ENCODE results near the gene CALN1. TPM values are rescaled to one million over a fixed set of nuclear protein-coding genes. Genes with fewer than 3 reads are reported as not detected.

CALN1 gene
- total RNA-seq, 2 donors from 2014 or later = 4.3 to 6.9 TPM

DNA sequence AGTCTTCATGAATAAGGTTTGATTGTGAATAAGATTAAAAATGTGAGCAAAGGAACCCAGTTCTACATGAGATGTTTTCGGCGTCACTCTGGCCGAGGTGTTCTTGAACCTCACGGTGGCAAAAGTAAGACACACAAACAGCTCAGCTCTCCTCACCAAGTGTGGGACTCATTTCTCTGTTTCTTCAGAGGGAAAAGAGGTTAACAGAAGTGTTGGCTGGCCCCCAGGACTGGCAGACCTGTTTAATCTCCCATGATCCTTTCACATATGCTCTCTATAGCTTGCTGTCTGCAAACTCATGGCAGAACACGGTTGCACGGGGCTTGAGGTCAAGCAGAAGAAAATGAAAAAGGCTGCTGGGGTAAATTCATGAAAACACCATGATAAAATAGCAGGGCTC is 394.4 kb downstream of the CALN1 start:
- Histone ChIP-seq H3K4me3 (ENCODE audit: low read length) (no peak overlapping the region), H3K27ac (ENCODE audit: low read depth, low read length) (no peak overlapping the region), H3K9me3 (ENCODE audit: control insufficient read depth, low read length) (no peaks in the 10 kb centered on the region), H3K36me3 (ENCODE audit: control insufficient read depth, insufficient read depth, low read length) (no peaks in the 10 kb centered on the region), H3K9ac (ENCODE audit: extremely low read depth, low read length, poor library complexity, severe bottlenecking) (no peak overlapping the region), H3K27me3 (ENCODE audit: control insufficient read depth, insufficient read depth, low read length, poor library complexity, severe bottlenecking) (no peaks in the 10 kb centered on the region), H3K4me1 (ENCODE audit: control insufficient read depth, insufficient read depth, low read length) (no peaks in the 10 kb centered on the region)
- WGBS, 2 experiments (ENCODE audit: insufficient coverage in 1 of 2, insufficient read length in 1 of 2) = 92 to 96% methylated on average over 6 of the region's 6 CpGs
- Mint-ChIP-seq H3K27me3 (ENCODE audit: insufficient read depth) (no peaks in the 10 kb centered on the region), H3K27ac (no peak overlapping the region), H3K36me3 (ENCODE audit: low read depth) (no peaks in the 10 kb centered on the region), H3K4me3 (no peak overlapping the region), H3K4me1 (no peaks in the 10 kb centered on the region), H3K9me3 (no peaks in the 10 kb centered on the region)
- TF ChIP-seq, protein P1, sequence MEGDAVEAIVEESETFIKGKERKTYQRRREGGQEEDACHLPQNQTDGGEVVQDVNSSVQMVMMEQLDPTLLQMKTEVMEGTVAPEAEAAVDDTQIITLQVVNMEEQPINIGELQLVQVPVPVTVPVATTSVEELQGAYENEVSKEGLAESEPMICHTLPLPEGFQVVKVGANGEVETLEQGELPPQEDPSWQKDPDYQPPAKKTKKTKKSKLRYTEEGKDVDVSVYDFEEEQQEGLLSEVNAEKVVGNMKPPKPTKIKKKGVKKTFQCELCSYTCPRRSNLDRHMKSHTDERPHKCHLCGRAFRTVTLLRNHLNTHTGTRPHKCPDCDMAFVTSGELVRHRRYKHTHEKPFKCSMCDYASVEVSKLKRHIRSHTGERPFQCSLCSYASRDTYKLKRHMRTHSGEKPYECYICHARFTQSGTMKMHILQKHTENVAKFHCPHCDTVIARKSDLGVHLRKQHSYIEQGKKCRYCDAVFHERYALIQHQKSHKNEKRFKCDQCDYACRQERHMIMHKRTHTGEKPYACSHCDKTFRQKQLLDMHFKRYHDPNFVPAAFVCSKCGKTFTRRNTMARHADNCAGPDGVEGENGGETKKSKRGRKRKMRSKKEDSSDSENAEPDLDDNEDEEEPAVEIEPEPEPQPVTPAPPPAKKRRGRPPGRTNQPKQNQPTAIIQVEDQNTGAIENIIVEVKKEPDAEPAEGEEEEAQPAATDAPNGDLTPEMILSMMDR (conservative IDR thresholded peaks at IDR 0.05) = no peak
- DNase-seq = no peak

DNA sequence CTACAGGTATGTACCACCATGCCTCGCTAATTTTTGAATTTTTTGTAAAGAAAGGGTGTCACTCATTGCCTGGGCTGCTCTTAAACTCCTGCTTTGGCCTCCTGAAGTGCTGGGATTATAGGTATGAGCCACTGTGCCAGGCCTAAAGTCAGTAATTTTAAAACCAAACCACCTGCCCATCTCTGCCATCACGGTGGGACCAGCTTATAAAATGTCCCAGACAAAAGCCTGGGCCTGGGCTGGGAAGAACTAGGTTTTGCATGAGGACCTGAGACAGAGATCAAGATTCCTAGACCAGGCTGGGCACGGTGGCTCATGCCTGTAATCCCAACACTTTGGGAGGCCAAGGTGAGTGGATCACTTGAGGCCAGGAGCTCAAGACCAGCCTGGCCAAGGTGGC is 395.6 kb downstream of the CALN1 start:
- H3K4me3 ChIP-seq (ENCODE audit: low read length) = no peak overlapping the region
- 89 to 93% methylated on average over 3 of the region's 3 CpGs for WGBS, 2 experiments (ENCODE audit: insufficient coverage in 1 of 2, insufficient read length in 1 of 2)
- no peaks in the 10 kb centered on the region for H3K4me1 ChIP-seq (ENCODE audit: control insufficient read depth, insufficient read depth, low read length)
- no peak overlapping the region for H3K27ac Mint-ChIP-seq
- H3K4me3 Mint-ChIP-seq = no peak overlapping the region
- no peak overlapping the region for H3K9ac ChIP-seq (ENCODE audit: extremely low read depth, low read length, poor library complexity, severe bottlenecking)
- DNase-seq = no peak
- H3K36me3 ChIP-seq (ENCODE audit: control insufficient read depth, insufficient read depth, low read length) = no peaks in the 10 kb centered on the region
- no peak overlapping the region for H3K27ac ChIP-seq (ENCODE audit: low read depth, low read length)
- H3K9me3 Mint-ChIP-seq = no peaks in the 10 kb centered on the region
- no peaks in the 10 kb centered on the region for H3K27me3 ChIP-seq (ENCODE audit: control insufficient read depth, insufficient read depth, low read length, poor library complexity, severe bottlenecking)
- H3K4me1 Mint-ChIP-seq = no peaks in the 10 kb centered on the region
- H3K36me3 Mint-ChIP-seq (ENCODE audit: low read depth) = no peaks in the 10 kb centered on the region
- H3K9me3 ChIP-seq (ENCODE audit: control insufficient read depth, low read length) = no peaks in the 10 kb centered on the region
- H3K27me3 Mint-ChIP-seq (ENCODE audit: insufficient read depth) = no peaks in the 10 kb centered on the region
- TF ChIP-seq, protein P1 (conservative IDR thresholded peaks at IDR 0.05) = no peak

DNA sequence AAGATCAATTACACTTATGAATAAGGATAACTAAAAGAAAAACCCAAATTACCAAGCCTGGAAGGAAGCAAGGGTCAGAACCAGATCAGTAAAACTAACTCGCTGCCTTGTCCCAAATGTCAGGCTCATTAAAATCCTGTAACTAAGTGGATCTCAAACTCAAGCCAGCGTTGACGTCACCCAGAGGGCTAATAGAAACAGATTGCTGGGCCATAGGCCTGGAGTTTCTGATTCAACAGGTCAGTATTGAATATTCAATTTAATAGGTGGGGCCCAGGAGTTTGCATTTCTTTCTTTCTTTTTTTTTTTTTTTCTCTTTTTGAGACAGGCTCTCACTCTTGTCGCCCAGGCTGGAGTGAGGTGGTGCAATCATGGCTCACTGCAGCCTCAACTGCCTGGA is 397.0 kb downstream of the CALN1 start:
- no peak overlapping the region for H3K9ac ChIP-seq (ENCODE audit: extremely low read depth, low read length, poor library complexity, severe bottlenecking)
- no peaks in the 10 kb centered on the region for H3K9me3 Mint-ChIP-seq
- H3K27me3 ChIP-seq (ENCODE audit: control insufficient read depth, insufficient read depth, low read length, poor library complexity, severe bottlenecking) = no peaks in the 10 kb centered on the region
- no peaks in the 10 kb centered on the region for H3K4me1 Mint-ChIP-seq
- no peaks in the 10 kb centered on the region for H3K4me1 ChIP-seq (ENCODE audit: control insufficient read depth, insufficient read depth, low read length)
- TF ChIP-seq, protein P1 (conservative IDR thresholded peaks at IDR 0.05) = no peak
- no peaks in the 10 kb centered on the region for H3K36me3 Mint-ChIP-seq (ENCODE audit: low read depth)
- H3K4me3 Mint-ChIP-seq = no peak overlapping the region
- 94 to 96% methylated on average over 4 of the region's 4 CpGs for WGBS, 2 experiments (ENCODE audit: insufficient coverage in 1 of 2, insufficient read length in 1 of 2)
- no peak overlapping the region for H3K27ac Mint-ChIP-seq
- H3K27me3 Mint-ChIP-seq (ENCODE audit: insufficient read depth) = no peaks in the 10 kb centered on the region
- H3K27ac ChIP-seq (ENCODE audit: low read depth, low read length) = no peak overlapping the region
- H3K9me3 ChIP-seq (ENCODE audit: control insufficient read depth, low read length) = no peaks in the 10 kb centered on the region
- no peaks in the 10 kb centered on the region for H3K36me3 ChIP-seq (ENCODE audit: control insufficient read depth, insufficient read depth, low read length)
- DNase-seq = no peak
- no peak overlapping the region for H3K4me3 ChIP-seq (ENCODE audit: low read length)

Measured in endodermal cell (in vitro differentiated cells).